HCT116 (cell line): ENCODE results near the gene CRIM1. TPM values are rescaled to one million over a fixed set of nuclear protein-coding genes. Genes with fewer than 3 reads are reported as not detected.

Source experiments
- ATAC-seq: fragments of 200-7000 bp; cut with Tn5 transposase; 2 replicates; pipeline ENCODE4 v1.9.1; 2020; ENCODE audit warnings: mild to moderate bottlenecking, moderate library complexity
- BruUV-seq: library from RNA; stranded (reverse); fragments of 400-500 nt; replicated peaks from 2 replicates; lab custom pipeline; 2021; lab: Mats Ljungman, UMichigan
- CTCF ChIA-PET: fragments of 300-600 bp; sonication (Branson Sonifier 250); formaldehyde crosslinking; loops from one replicate; lab custom pipeline; 2021; ENCODE audit warnings: antibody characterized with exemption; lab: Charles Lee
- POLR2A ChIA-PET: fragments of 300-600, 350-600 bp; sonication (Branson Sonifier 250); formaldehyde crosslinking; loops from one replicate; lab custom pipeline; 2021; ENCODE audit warnings: antibody characterized with exemption; lab: Charles Lee
- RAD21 ChIA-PET, 2 experiments: fragments of 300-600 bp; sonication (Branson Sonifier 250); formaldehyde crosslinking; loops; one replicate each; lab custom pipeline; 2023; ENCODE audit warnings: low total read pairs in 2 of 2; ENCODE audit not compliant: uncharacterized antibody in 2 of 2, unreplicated experiment in 2 of 2, low non-redundant PET in 1 of 2; lab: Charles Lee
- DNase-seq: peaks from one replicate; pipeline ENCODE4 v3.0.0-alpha.2; 2010; ENCODE audit warnings: low read depth, low spot score
- H2AFZ ChIP-seq: fragments of 200-600 bp; shearing (Covaris generic), sonication (generic); 2 replicates; pipeline ENCODE4 v1.6.1; 2017; ENCODE audit warnings: low read depth, mixed run types, mixed read lengths, antibody characterized with exemption, low read length; ENCODE audit not compliant: poor library complexity, severe bottlenecking
- H3K27ac ChIP-seq: 2 replicates; pipeline ENCODE4 v1.5.1; 2012; ENCODE audit warnings: low read depth, low read length
- H3K27me3 ChIP-seq: fragments of 200-600 bp; sonication (generic); 2 replicates; pipeline ENCODE4 v1.6.1; 2016; ENCODE audit warnings: mixed run types, low read length, mixed read lengths; ENCODE audit not compliant: insufficient read depth
- H3K36me3 ChIP-seq, 2 experiments: fragments of 200-500 bp in 1 of 2; fragments of 200-600 bp in 1 of 2; sonication (Bioruptor generic) in 1 of 2; sonication (generic) in 1 of 2; 2 replicates each; pipeline versions ENCODE4 v1.5.1 to v1.6.1; 2014 to 2016; ENCODE audit warnings: low read length in 2 of 2, inconsistent platforms in 1 of 2, mixed read lengths in 1 of 2, mixed run types in 1 of 2; ENCODE audit not compliant: insufficient read depth in 2 of 2, control insufficient read depth in 1 of 2
- H3K4me1 ChIP-seq, 2 experiments: fragments of 200-600 bp in 1 of 2; sonication (generic) in 1 of 2; 2 replicates each; pipeline versions ENCODE4 v1.5.1 to v1.6.1; 2012 to 2017; ENCODE audit warnings: low read length in 2 of 2, inconsistent platforms in 1 of 2, mild to moderate bottlenecking in 1 of 2, mixed read lengths in 1 of 2, mixed run types in 1 of 2, moderate library complexity in 1 of 2; ENCODE audit not compliant: insufficient read depth in 2 of 2, control insufficient read depth in 1 of 2
- H3K4me2 ChIP-seq: fragments of 200-600 bp; sonication (generic); 2 replicates; pipeline ENCODE4 v1.6.1; 2017; ENCODE audit warnings: mixed run types, low read length, mixed read lengths
- H3K4me3 ChIP-seq, 2 experiments: fragments of 200-600 bp in 1 of 2; sonication (generic) in 1 of 2; replicated peaks in 1 of 2; 2 replicates each; pipeline ENCODE4 v1.5.1; 2011 to 2016; ENCODE audit warnings: low read length in 2 of 2, control low read depth in 1 of 2, low read depth in 1 of 2, mild to moderate bottlenecking in 1 of 2, mixed read lengths in 1 of 2, mixed run types in 1 of 2
- H3K79me2 ChIP-seq: fragments of 200-600 bp; sonication (generic); 2 replicates; pipeline ENCODE4 v1.6.1; 2017; ENCODE audit warnings: mild to moderate bottlenecking, mixed run types, low read length, moderate library complexity, mixed read lengths; ENCODE audit not compliant: insufficient read depth
- H3K9ac ChIP-seq: fragments of 200-600 bp; sonication (generic); 2 replicates; pipeline ENCODE4 v1.6.1; 2016; ENCODE audit warnings: low read length, mixed read lengths
- H3K9me2 ChIP-seq: fragments of 200-600 bp; sonication (generic), shearing (Covaris generic); 2 replicates; pipeline ENCODE4 v1.6.1; 2017; ENCODE audit warnings: mixed run types, mild to moderate bottlenecking, moderate library complexity; ENCODE audit not compliant: insufficient read depth
- H3K9me3 ChIP-seq, 2 experiments: fragments of 200-500 bp in 1 of 2; fragments of 200-600 bp in 1 of 2; sonication (Bioruptor generic) in 1 of 2; sonication (generic) in 1 of 2; 2 replicates each; pipeline ENCODE4 v1.6.1; 2014 to 2017; ENCODE audit warnings: low read length in 2 of 2, mixed read lengths in 2 of 2, inconsistent platforms in 1 of 2, low read depth in 1 of 2, mild to moderate bottlenecking in 1 of 2, mixed run types in 1 of 2, moderate library complexity in 1 of 2; ENCODE audit not compliant: control insufficient read depth in 1 of 2, insufficient read depth in 1 of 2
- H4K20me1 ChIP-seq: fragments of 200-600 bp; sonication (generic), shearing (Covaris generic); 2 replicates; pipeline ENCODE4 v1.6.1; 2017; ENCODE audit warnings: mixed run types, mild to moderate bottlenecking, moderate library complexity; ENCODE audit not compliant: insufficient read depth
- CEBPB ChIP-seq: IDR thresholded peaks from 2 replicates; pipeline ENCODE4 v1.6.1; 2012; ENCODE audit warnings: low read depth
- CTCF ChIP-seq, 3 experiments: fragments of 200-600 bp in 1 of 3; sonication (generic) in 1 of 3; IDR thresholded peaks in 2 of 3; conservative IDR thresholded peaks in 1 of 3; 2 replicates each; pipeline ENCODE4 v1.5.1; 2012 to 2017; ENCODE audit warnings: low read depth in 2 of 3, low read length in 2 of 3, antibody characterized with exemption in 1 of 3, borderline replicate concordance in 1 of 3, control low read depth in 1 of 3, mild to moderate bottlenecking in 1 of 3, mixed read lengths in 1 of 3, mixed run types in 1 of 3, moderate library complexity in 1 of 3; ENCODE audit not compliant: insufficient read depth in 1 of 3
- ELF1 ChIP-seq: IDR thresholded peaks from 2 replicates; pipeline ENCODE4 v1.6.1; 2012; ENCODE audit warnings: low read depth, borderline replicate concordance
- FOSL1 ChIP-seq: IDR thresholded peaks from 2 replicates; pipeline ENCODE4 v1.6.1; 2012; ENCODE audit warnings: low read depth
- JUND ChIP-seq: IDR thresholded peaks from 2 replicates; pipeline ENCODE4 v1.6.1; 2012
- MAX ChIP-seq: IDR thresholded peaks from 2 replicates; pipeline ENCODE4 v1.6.1; 2012
- POLR2AphosphoS5 ChIP-seq: IDR thresholded peaks from 2 replicates; pipeline ENCODE4 v1.6.1; 2011; ENCODE audit warnings: mild to moderate bottlenecking, low read depth, low read length, moderate library complexity
- SIN3A ChIP-seq: IDR thresholded peaks from 2 replicates; pipeline ENCODE4 v1.6.1; 2012; ENCODE audit warnings: low read depth
- SP1 ChIP-seq: IDR thresholded peaks from 2 replicates; pipeline ENCODE4 v1.6.1; 2012; ENCODE audit warnings: low read depth
- SRF ChIP-seq: IDR thresholded peaks from 2 replicates; pipeline ENCODE4 v1.6.1; 2012; ENCODE audit warnings: low read depth
- TCF7L2 ChIP-seq: IDR thresholded peaks from 2 replicates; pipeline ENCODE4 v1.7.0; 2011; ENCODE audit warnings: borderline replicate concordance, inconsistent platforms; ENCODE audit not compliant: insufficient read depth, insufficient read length; ENCODE audit errors: extremely low read depth
- YY1 ChIP-seq: IDR thresholded peaks from 2 replicates; pipeline ENCODE4 v1.6.1; 2011; ENCODE audit warnings: low read length, low read depth, moderate library complexity, mild to moderate bottlenecking; ENCODE audit not compliant: insufficient replicate concordance; ENCODE audit errors: extremely low read depth
- ZBTB33 ChIP-seq: IDR thresholded peaks from 2 replicates; pipeline ENCODE4 v1.6.1; 2011; ENCODE audit warnings: mild to moderate bottlenecking, low read length, moderate library complexity; ENCODE audit not compliant: insufficient replicate concordance; ENCODE audit errors: extremely low read depth
- ZFX ChIP-seq: fragments of 450-650 bp; IDR thresholded peaks from 2 replicates; pipeline ENCODE4 v1.6.1; 2017
- ZNF274 ChIP-seq: fragments of 200-500 bp; sonication (Bioruptor generic); IDR thresholded peaks from 2 replicates; pipeline ENCODE4 v1.6.1; 2014; ENCODE audit warnings: mild to moderate bottlenecking, low read depth, low read length, inconsistent platforms
- intact Hi-C: fragments of 100-400 bp; cut with micrococcal nuclease; formaldehyde crosslinking; loops from 2 replicates; pipeline ENCODE4 v1.10.0; 2022
- total RNA-seq: library from RNA; stranded (reverse); gene quantifications from one replicate; pipeline ENCODE4 v1.2.1, GENCODE V29; 2021; ENCODE audit not compliant: unreplicated experiment
- TF ChIP-seq, protein P1 (sequence below): IDR thresholded peaks from 2 replicates; pipeline ENCODE4 v1.6.1; 2012

The CRIM1 gene
- total RNA-seq, 1 experiment from 2014 or later = 27.2 TPM

GRCh38 chr2:36549165-36549574, 193.6 kb downstream of the CRIM1 start:
- ChIA-PET CTCF (no interaction called here), POLR2A (no interaction called here)
- no peak overlapping the region for H3K27ac ChIP-seq

More at GRCh38 chr2:36549165-36549574, 193.6 kb downstream of the CRIM1 start:
- no peak overlapping the region for H3K4me3 ChIP-seq
- H3K4me2 ChIP-seq = no peak overlapping the region
- no peak overlapping the region for H2AFZ ChIP-seq
- no peak for DNase-seq
- H3K9me2 ChIP-seq = no peaks in the 10 kb centered on the region
- no peaks in the 10 kb centered on the region for H3K27me3 ChIP-seq
- no TSS peak for BruUV-seq
- H3K36me3 ChIP-seq = peaks cover 22 to 26% of the 10 kb centered on the region in 2 experiments
- no peaks in the 10 kb centered on the region for H3K9me3 ChIP-seq
- 0 out of 2 replicates have a peak, but pooled peaks cover 4% of the 10 kb centered on the region for H4K20me1 ChIP-seq
- intact Hi-C loops = no loop called here
- H3K9ac ChIP-seq = no peak overlapping the region
- no peaks in the 10 kb centered on the region for H3K4me1 ChIP-seq
- H3K79me2 ChIP-seq = no peaks in the 10 kb centered on the region
- TF ChIP-seq FOSL1 (no peak), YY1 (no peak), SRF (no peak), JUND (no peak), ZBTB33 (no peak), CTCF (IDR thresholded peaks at IDR 0.05 in 2 of 3, conservative IDR thresholded peaks at IDR 0.05 in 1 of 3; ENCODE audit: borderline replicate concordance in 1 of 3, insufficient read depth in 1 of 3, low read depth in 2 of 3, low read length in 2 of 3) (no peak), MAX (no peak), ZFX (no peak), ZNF274 (no peak), TCF7L2 (no peak), CEBPB (no peak), ELF1 (no peak), SP1 (no peak), SIN3A (no peak), POLR2AphosphoS5 (no peak)
- TF ChIP-seq, protein P1, sequence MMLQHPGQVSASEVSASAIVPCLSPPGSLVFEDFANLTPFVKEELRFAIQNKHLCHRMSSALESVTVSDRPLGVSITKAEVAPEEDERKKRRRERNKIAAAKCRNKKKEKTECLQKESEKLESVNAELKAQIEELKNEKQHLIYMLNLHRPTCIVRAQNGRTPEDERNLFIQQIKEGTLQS = no peak
- ATAC-seq = no peak
- RAD21 ChIA-PET = no interaction called here
